Osteocyte (in vitro differentiated cells): Measurements from ENCODE around the gene BGLAP. TPM values are rescaled to one million over a fixed set of nuclear protein-coding genes. Genes with fewer than 3 reads are reported as not detected.

Experiments used
- DNase-seq: peaks from one replicate; pipeline ENCODE4 v3.0.0; 2021; ENCODE audit warnings: mixed read lengths; ENCODE audit not compliant: unreplicated experiment; ENCODE audit errors: extremely low spot score
- H3K27ac Mint-ChIP-seq: one replicate; pipeline ENCODE4 v1.8.0; 2021; ENCODE audit warnings: mild to moderate bottlenecking, mixed read lengths; ENCODE audit not compliant: unreplicated experiment
- H3K27me3 Mint-ChIP-seq: one replicate; pipeline ENCODE4 v1.8.0; 2021; ENCODE audit warnings: mixed read lengths; ENCODE audit not compliant: unreplicated experiment
- H3K36me3 Mint-ChIP-seq: one replicate; pipeline ENCODE4 v1.8.0; 2021; ENCODE audit warnings: mixed read lengths; ENCODE audit not compliant: unreplicated experiment
- H3K4me1 Mint-ChIP-seq: one replicate; pipeline ENCODE4 v1.8.0; 2021; ENCODE audit warnings: mixed read lengths; ENCODE audit not compliant: unreplicated experiment
- H3K4me3 Mint-ChIP-seq: one replicate; pipeline ENCODE4 v1.8.0; 2021; ENCODE audit warnings: mild to moderate bottlenecking, moderate library complexity, mixed read lengths; ENCODE audit not compliant: unreplicated experiment
- H3K9me3 Mint-ChIP-seq: one replicate; pipeline ENCODE4 v1.8.0; 2021; ENCODE audit warnings: mixed read lengths; ENCODE audit not compliant: unreplicated experiment
- CTCF ChIP-seq: fragments of 200-600 bp; sonication (generic); IDR thresholded peaks from 2 replicates; pipeline ENCODE4 v1.5.0; 2021; ENCODE audit warnings: antibody characterized with exemption, mild to moderate bottlenecking, moderate library complexity
- total RNA-seq: library from RNA; stranded (reverse); gene quantifications from 2 replicates; pipeline ENCODE4 v1.2.1, GENCODE V29; 2021

Gene BGLAP
- total RNA-seq, 1 donor from 2014 or later = not detected

- no peak for DNase-seq
- Mint-ChIP-seq H3K4me1 (peaks cover 28% of the 10 kb centered on the region), H3K4me3 (peak overlapping the region; percentile 86), H3K36me3 (peaks cover 1% of the 10 kb centered on the region), H3K27ac (peak overlapping the region; percentile 88), H3K27me3 (no peaks in the 10 kb centered on the region), H3K9me3 (no peaks in the 10 kb centered on the region)
- no peak for TF ChIP-seq CTCF
Observed at GRCh38 chr1:156283521-156283920, 41.5 kb downstream of the BGLAP start.

- Mint-ChIP-seq H3K4me1 (peaks cover 28% of the 10 kb centered on the region), H3K36me3 (no peaks in the 10 kb centered on the region), H3K9me3 (no peaks in the 10 kb centered on the region), H3K4me3 (peak within 1 kb of the TSS; percentile 86), H3K27me3 (no peaks in the 10 kb centered on the region), H3K27ac (peak within 1 kb of the TSS; percentile 88)
- TF ChIP-seq CTCF = no peak
- DNase-seq = no peak
Observed at GRCh38 chr1:156284112-156284511, 42.1 kb downstream of the BGLAP start, which contains the start of gene TMEM79. Gene TMEM79 (plus strand): TSS chr1:156284325. CDS start chr1:156285227, 902 bp downstream.

- H3K4me3 Mint-ChIP-seq = no peak overlapping the region
- no peaks in the 10 kb centered on the region for H3K9me3 Mint-ChIP-seq
- H3K27ac Mint-ChIP-seq = no peak overlapping the region
- H3K27me3 Mint-ChIP-seq = no peaks in the 10 kb centered on the region
- H3K4me1 Mint-ChIP-seq = peaks cover 28% of the 10 kb centered on the region
- TF ChIP-seq CTCF = no peak
- no peak for DNase-seq
- H3K36me3 Mint-ChIP-seq = peaks cover 3% of the 10 kb centered on the region
Observed at GRCh38 chr1:156284757-156285156, 42.8 kb downstream of the BGLAP start.

GRCh38 chr1:156285437-156285836 lies 43.5 kb downstream of the BGLAP start:
- Mint-ChIP-seq H3K4me1 (peaks cover 31% of the 10 kb centered on the region), H3K27me3 (no peaks in the 10 kb centered on the region), H3K4me3 (no peak overlapping the region), H3K9me3 (no peaks in the 10 kb centered on the region), H3K27ac (no peak overlapping the region), H3K36me3 (peaks cover 7% of the 10 kb centered on the region)
- no peak for TF ChIP-seq CTCF
- DNase-seq = no peak

- H3K36me3 Mint-ChIP-seq = peaks cover 7% of the 10 kb centered on the region
- no peak for TF ChIP-seq CTCF
- no peaks in the 10 kb centered on the region for H3K27me3 Mint-ChIP-seq
- H3K4me1 Mint-ChIP-seq = peaks cover 28% of the 10 kb centered on the region
- no peaks in the 10 kb centered on the region for H3K9me3 Mint-ChIP-seq
- DNase-seq = no peak
- H3K27ac Mint-ChIP-seq = no peak overlapping the region
- no peak overlapping the region for H3K4me3 Mint-ChIP-seq
Observed at GRCh38 chr1:156286061-156286460, 44.1 kb downstream of the BGLAP start.
